Spleen (tissue), 7 donors: ENCODE results near the gene COL11A1.

Source experiments
- POLR2A ChIP-seq, 3 donors: fragments of 450-650 bp; IDR thresholded peaks; one replicate each; pipeline ENCODE4 v1.5.1; 2017; ENCODE audit warnings: antibody characterized with exemption in 3 of 3, mild to moderate bottlenecking in 1 of 3
- TF ChIP-seq, protein P1 (sequence below), 11 experiments: fragments of 200-600 bp in 7 of 11; fragments of 450-650 bp in 4 of 11; sonication (generic) in 4 of 11; IDR thresholded peaks in 8 of 11; conservative IDR thresholded peaks in 3 of 11; 1 replicate in 7 of 11; 2 replicates in 4 of 11; pipeline versions ENCODE4 v1.4.0 to v1.8.0; 2016 to 2021; ENCODE audit warnings: antibody characterized with exemption in 11 of 11, inconsistent platforms in 4 of 11, mild to moderate bottlenecking in 1 of 11
- donor health status: DM: no; HTN: no; CAD: no; lungs with moderate emphysema.
- donor health status: DM: no; HTN: no; CAD: no.
- donor health status: DM: no; HTN: no; CAD: no.

DNA sequence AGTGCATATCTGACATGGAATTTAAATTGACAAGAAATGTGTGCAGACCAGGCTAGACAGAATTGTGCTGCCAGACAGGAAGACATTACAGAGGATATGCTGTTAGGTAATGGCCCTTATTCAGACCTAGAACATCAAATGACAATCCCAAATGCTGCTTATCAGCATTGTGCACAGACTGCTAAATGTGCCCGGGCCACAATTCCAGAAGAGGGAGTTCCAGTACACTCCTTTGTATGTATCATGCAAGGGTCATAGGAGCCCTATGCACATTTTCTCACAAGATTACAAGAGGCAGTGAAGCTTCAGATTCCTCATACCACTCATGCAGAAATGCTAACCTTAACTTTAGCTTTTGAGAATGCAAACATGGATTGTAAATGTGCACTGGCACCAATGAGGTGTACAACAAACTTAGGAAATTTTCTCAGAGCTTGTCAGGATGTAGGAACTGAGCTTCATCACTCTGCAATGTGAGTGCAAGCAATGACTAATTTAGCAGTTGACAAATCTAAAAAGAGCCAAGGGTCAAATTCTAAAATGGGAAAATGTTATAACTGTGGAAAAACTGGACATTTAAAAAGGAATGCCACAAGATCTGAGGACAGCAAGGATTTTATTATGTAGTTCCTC is 273.5 kb downstream of the COL11A1 start:
- TF ChIP-seq, protein P1, sequence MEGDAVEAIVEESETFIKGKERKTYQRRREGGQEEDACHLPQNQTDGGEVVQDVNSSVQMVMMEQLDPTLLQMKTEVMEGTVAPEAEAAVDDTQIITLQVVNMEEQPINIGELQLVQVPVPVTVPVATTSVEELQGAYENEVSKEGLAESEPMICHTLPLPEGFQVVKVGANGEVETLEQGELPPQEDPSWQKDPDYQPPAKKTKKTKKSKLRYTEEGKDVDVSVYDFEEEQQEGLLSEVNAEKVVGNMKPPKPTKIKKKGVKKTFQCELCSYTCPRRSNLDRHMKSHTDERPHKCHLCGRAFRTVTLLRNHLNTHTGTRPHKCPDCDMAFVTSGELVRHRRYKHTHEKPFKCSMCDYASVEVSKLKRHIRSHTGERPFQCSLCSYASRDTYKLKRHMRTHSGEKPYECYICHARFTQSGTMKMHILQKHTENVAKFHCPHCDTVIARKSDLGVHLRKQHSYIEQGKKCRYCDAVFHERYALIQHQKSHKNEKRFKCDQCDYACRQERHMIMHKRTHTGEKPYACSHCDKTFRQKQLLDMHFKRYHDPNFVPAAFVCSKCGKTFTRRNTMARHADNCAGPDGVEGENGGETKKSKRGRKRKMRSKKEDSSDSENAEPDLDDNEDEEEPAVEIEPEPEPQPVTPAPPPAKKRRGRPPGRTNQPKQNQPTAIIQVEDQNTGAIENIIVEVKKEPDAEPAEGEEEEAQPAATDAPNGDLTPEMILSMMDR (IDR thresholded peaks at IDR 0.05 in 8 of 11, conservative IDR thresholded peaks at IDR 0.05 in 3 of 11): no peak
- no peak for TF ChIP-seq POLR2A (IDR thresholded peaks at IDR 0.05)
